Measurements from ENCODE around the gene SPNS3. TPM values are rescaled to one million over a fixed set of nuclear protein-coding genes. Genes with fewer than 3 reads are reported as not detected.
A peak's percentile ranks its signal among the peaks of the same experiment; 100 is the strongest.

SPNS3 gene
- total RNA-seq, 1 donor from 2014 or later = 0.47 TPM

- DNase-seq = no peak
These were observed 2.6 kb downstream of the SPNS3 start for GRCh38 chr17:4436381-4436780.

- no peak for DNase-seq
These were observed 3.1 kb downstream of the SPNS3 start for GRCh38 chr17:4436846-4437245.

GRCh38 chr17:4438162-4438944 is 4.6 kb downstream of the SPNS3 start:
- DNase-seq = no peak

GRCh38 chr17:4440021-4440420 is 6.3 kb downstream of the SPNS3 start:
- DNase-seq = no peak

GRCh38 chr17:4440690-4441686 is 7.2 kb downstream of the SPNS3 start:
- no peak for DNase-seq

GRCh38 chr17:4442582-4442981 is 8.8 kb downstream of the SPNS3 start:
- DNase-seq = no peak

- no peak for DNase-seq
These were observed 9.7 kb downstream of the SPNS3 start for GRCh38 chr17:4443476-4443875.

- DNase-seq = no peak
These were observed 11.2 kb downstream of the SPNS3 start for GRCh38 chr17:4444782-4445473.

GRCh38 chr17:4445731-4446130 is 12.0 kb downstream of the SPNS3 start:
- DNase-seq = no peak

GRCh38 chr17:4446326-4447071 is 12.8 kb downstream of the SPNS3 start:
- no peak for DNase-seq

- DNase-seq = no peak
These were observed 14.6 kb downstream of the SPNS3 start for GRCh38 chr17:4448197-4448980.

- DNase-seq = no peak
These were observed 16.0 kb downstream of the SPNS3 start for GRCh38 chr17:4449736-4450135.

GRCh38 chr17:4450710-4451316 is 17.1 kb downstream of the SPNS3 start:
- no peak for DNase-seq

- DNase-seq = no peak
These were observed 20.3 kb downstream of the SPNS3 start for GRCh38 chr17:4453812-4454591.

- DNase-seq = no peak
These were observed 26.9 kb downstream of the SPNS3 start for GRCh38 chr17:4460661-4461060.

- DNase-seq = peak; percentile 37
These were observed 30.2 kb downstream of the SPNS3 start for GRCh38 chr17:4463818-4464476.

GRCh38 chr17:4465786-4466185 is 32.0 kb downstream of the SPNS3 start:
- DNase-seq = no peak

- no peak for DNase-seq
These were observed 33.5 kb downstream of the SPNS3 start for GRCh38 chr17:4467287-4467686.

GRCh38 chr17:4469552-4469951 is 35.8 kb downstream of the SPNS3 start:
- no peak for DNase-seq
